HUES48 (cell line): ENCODE data around the gene BMP8B.
"Not testable (repeated sequence)": the region's sequence is repeated elsewhere in the genome, so short reads cannot be mapped to it uniquely, and the experiment has no call there.

Experiments
- H3K27ac ChIP-seq: one replicate; pipeline ENCODE4 v1.7.0; 2013; ENCODE audit warnings: low read depth, low read length, inconsistent platforms
- H3K27me3 ChIP-seq: 2 replicates; pipeline ENCODE4 v1.6.1; 2013; ENCODE audit warnings: mild to moderate bottlenecking, low read length; ENCODE audit not compliant: control insufficient read depth, insufficient read depth
- H3K36me3 ChIP-seq: 2 replicates; pipeline ENCODE4 v1.6.1; 2013; ENCODE audit warnings: low read length; ENCODE audit not compliant: control insufficient read depth, insufficient read depth
- H3K4me1 ChIP-seq: 2 replicates; pipeline ENCODE4 v1.6.1; 2013; ENCODE audit warnings: mild to moderate bottlenecking, low read length; ENCODE audit not compliant: control insufficient read depth, insufficient read depth
- H3K4me3 ChIP-seq: 2 replicates; pipeline ENCODE4 v1.5.1; 2013; ENCODE audit warnings: mild to moderate bottlenecking, low read depth, low read length
- H3K9ac ChIP-seq: 2 replicates; pipeline ENCODE4 v1.6.1; 2013; ENCODE audit warnings: mild to moderate bottlenecking, low read depth, low read length, moderate library complexity
- H3K9me3 ChIP-seq: 2 replicates; pipeline ENCODE4 v1.6.1; 2013; ENCODE audit warnings: low read length; ENCODE audit not compliant: control insufficient read depth, insufficient read depth

The BMP8B gene

GRCh38 chr1:39787964-39788363, 701 bp downstream of the BMP8B start:
- H3K9me3 ChIP-seq, H3K4me3 ChIP-seq, H3K4me1 ChIP-seq, H3K27ac ChIP-seq, H3K9ac ChIP-seq, H3K36me3 ChIP-seq: not testable (repeated sequence)
- H3K27me3 ChIP-seq = peaks cover 83% of the 10 kb centered on the region

- Histone ChIP-seq H3K27ac (no peak overlapping the region), H3K36me3 (no peaks in the 10 kb centered on the region), H3K9me3 (no peaks in the 10 kb centered on the region), H3K27me3 (peaks cover 83% of the 10 kb centered on the region), H3K4me1 (no peaks in the 10 kb centered on the region), H3K9ac (no peak overlapping the region), H3K4me3 (no peak overlapping the region)
Measured at GRCh38 chr1:39787468-39787867, 1.2 kb downstream of the BMP8B start.

- not testable (repeated sequence) for H3K9ac ChIP-seq, H3K4me3 ChIP-seq, H3K4me1 ChIP-seq, H3K36me3 ChIP-seq, H3K9me3 ChIP-seq, H3K27ac ChIP-seq
- H3K27me3 ChIP-seq = peaks cover 80% of the 10 kb centered on the region
Measured at GRCh38 chr1:39787108-39787375, 1.6 kb downstream of the BMP8B start.

- H3K9me3 ChIP-seq, H3K4me1 ChIP-seq, H3K36me3 ChIP-seq, H3K9ac ChIP-seq, H3K4me3 ChIP-seq, H3K27ac ChIP-seq: not testable (repeated sequence)
- H3K27me3 ChIP-seq = peaks cover 75% of the 10 kb centered on the region
Measured at GRCh38 chr1:39786303-39787107, 2.2 kb downstream of the BMP8B start.

GRCh38 chr1:39782685-39783084, 6.0 kb downstream of the BMP8B start:
- not testable (repeated sequence) for H3K27ac ChIP-seq, H3K36me3 ChIP-seq, H3K9ac ChIP-seq, H3K4me3 ChIP-seq, H3K4me1 ChIP-seq, H3K9me3 ChIP-seq
- H3K27me3 ChIP-seq = peaks cover 50% of the 10 kb centered on the region

- Histone ChIP-seq H3K9me3 (no peaks in the 10 kb centered on the region), H3K4me3 (no peak overlapping the region), H3K9ac (no peak overlapping the region), H3K27me3 (peaks cover 44% of the 10 kb centered on the region), H3K4me1 (no peaks in the 10 kb centered on the region), H3K36me3 (no peaks in the 10 kb centered on the region), H3K27ac (no peak overlapping the region)
Measured at GRCh38 chr1:39782103-39782502, 6.6 kb downstream of the BMP8B start.

- Histone ChIP-seq H3K27me3 (peaks cover 39% of the 10 kb centered on the region), H3K4me1 (no peaks in the 10 kb centered on the region), H3K36me3 (no peaks in the 10 kb centered on the region)
Measured at GRCh38 chr1:39781349-39781715, 7.3 kb downstream of the BMP8B start.

GRCh38 chr1:39779821-39780220, 8.8 kb downstream of the BMP8B start:
- H3K4me3 ChIP-seq = no peak overlapping the region
- H3K36me3 ChIP-seq = no peaks in the 10 kb centered on the region
- H3K27ac ChIP-seq = no peak overlapping the region
- H3K9me3 ChIP-seq = no peaks in the 10 kb centered on the region
- H3K9ac ChIP-seq = no peak overlapping the region
- H3K4me1 ChIP-seq = no peaks in the 10 kb centered on the region
- peaks cover 28% of the 10 kb centered on the region for H3K27me3 ChIP-seq

More at GRCh38 chr1:39781349-39781715, 7.3 kb downstream of the BMP8B start:
- no peaks in the 10 kb centered on the region for H3K9me3 ChIP-seq
- H3K27ac ChIP-seq = no peak overlapping the region
- no peak overlapping the region for H3K9ac ChIP-seq
- H3K4me3 ChIP-seq = no peak overlapping the region

- H3K27me3 ChIP-seq = peaks cover 28% of the 10 kb centered on the region
Measured at GRCh38 chr1:39779137-39779536, 9.5 kb downstream of the BMP8B start.

GRCh38 chr1:39778463-39779099, 10.1 kb downstream of the BMP8B start:
- H3K36me3 ChIP-seq, H3K9ac ChIP-seq, H3K9me3 ChIP-seq, H3K4me3 ChIP-seq, H3K4me1 ChIP-seq, H3K27ac ChIP-seq: not testable (repeated sequence)
- H3K27me3 ChIP-seq = peaks cover 24% of the 10 kb centered on the region

More at GRCh38 chr1:39779137-39779536, 9.5 kb downstream of the BMP8B start:
- Histone ChIP-seq H3K36me3 (no peaks in the 10 kb centered on the region), H3K27ac (no peak overlapping the region), H3K9ac (no peak overlapping the region), H3K4me3 (no peak overlapping the region), H3K9me3 (no peaks in the 10 kb centered on the region), H3K4me1 (no peaks in the 10 kb centered on the region)

GRCh38 chr1:39777896-39778295, 10.8 kb downstream of the BMP8B start:
- not testable (repeated sequence) for H3K4me3 ChIP-seq, H3K9ac ChIP-seq, H3K27ac ChIP-seq, H3K36me3 ChIP-seq, H3K9me3 ChIP-seq, H3K4me1 ChIP-seq
- peaks cover 18% of the 10 kb centered on the region; the same call in 1 of the 2 replicates for H3K27me3 ChIP-seq
